DOHH2 (cell line): ENCODE results near the gene OLFM1.

Experiments
- H3F3A ChIP-seq: fragments of 200-600 bp; sonication (generic), shearing (Covaris generic); 2 replicates; pipeline ENCODE4 v1.6.0; 2016; ENCODE audit warnings: antibody characterized with exemption, mild to moderate bottlenecking; ENCODE audit not compliant: control insufficient read depth, insufficient read depth
- H3K27ac ChIP-seq: fragments of 200-600 bp; sonication (generic); 2 replicates; pipeline ENCODE4 v1.5.1; 2014; ENCODE audit warnings: low read depth, mild to moderate bottlenecking, low read length, moderate library complexity
- H3K27me3 ChIP-seq: fragments of 200-600 bp; sonication (generic); 2 replicates; pipeline ENCODE4 v1.6.1; 2014; ENCODE audit warnings: mild to moderate bottlenecking, low read length, mixed read lengths; ENCODE audit not compliant: control insufficient read depth
- H3K36me3 ChIP-seq: fragments of 200-600 bp; sonication (generic); 2 replicates; pipeline ENCODE4 v1.6.1; 2014; ENCODE audit warnings: mild to moderate bottlenecking, low read length, moderate library complexity, mixed read lengths; ENCODE audit not compliant: control insufficient read depth
- H3K4me1 ChIP-seq: fragments of 200-600 bp; sonication (generic); 2 replicates; pipeline ENCODE4 v1.6.1; 2014; ENCODE audit warnings: mild to moderate bottlenecking, low read length, mixed read lengths; ENCODE audit not compliant: control insufficient read depth
- H3K4me2 ChIP-seq: fragments of 200-600 bp; sonication (generic); 2 replicates; pipeline ENCODE4 v1.6.0; 2014; ENCODE audit warnings: mild to moderate bottlenecking, low read length, moderate library complexity
- H3K4me3 ChIP-seq: fragments of 200-600 bp; sonication (generic); 2 replicates; pipeline ENCODE4 v1.5.1; 2014; ENCODE audit warnings: mild to moderate bottlenecking, low read length, mixed read lengths
- H3K79me2 ChIP-seq: fragments of 200-600 bp; sonication (generic); 2 replicates; pipeline ENCODE4 v1.6.1; 2014; ENCODE audit warnings: mild to moderate bottlenecking, low read length, mixed read lengths; ENCODE audit not compliant: control insufficient read depth
- H3K9me2 ChIP-seq: fragments of 200-600 bp; sonication (generic); replicated peaks from 2 replicates; pipeline ENCODE4 v1.6.1; 2014; ENCODE audit warnings: mild to moderate bottlenecking, low read length, mixed read lengths; ENCODE audit not compliant: control insufficient read depth
- H3K9me3 ChIP-seq: fragments of 200-600 bp; sonication (generic); 2 replicates; pipeline ENCODE4 v1.6.1; 2014; ENCODE audit warnings: antibody characterized with exemption, low read length, mixed read lengths; ENCODE audit not compliant: control insufficient read depth, insufficient read depth
- H4K20me1 ChIP-seq: fragments of 200-600 bp; sonication (generic); 2 replicates; pipeline ENCODE4 v1.6.0; 2014; ENCODE audit warnings: low read depth, mild to moderate bottlenecking, antibody characterized with exemption, low read length, moderate library complexity; ENCODE audit not compliant: control insufficient read depth, insufficient read depth
- CTCF ChIP-seq: fragments of 200-600 bp; sonication (generic); IDR thresholded peaks from one replicate; pipeline ENCODE4 v1.5.1; 2014; ENCODE audit warnings: antibody characterized with exemption, mild to moderate bottlenecking, low read depth, low read length; ENCODE audit not compliant: poor library complexity, severe bottlenecking
- EZH2phosphoT487 ChIP-seq: fragments of 200-600 bp; sonication (generic); IDR thresholded peaks from 2 replicates; pipeline ENCODE4 v1.6.1; 2017; ENCODE audit warnings: borderline replicate concordance, mild to moderate bottlenecking, antibody characterized with exemption, low read length, moderate library complexity, mixed read lengths

OLFM1 gene

DNA sequence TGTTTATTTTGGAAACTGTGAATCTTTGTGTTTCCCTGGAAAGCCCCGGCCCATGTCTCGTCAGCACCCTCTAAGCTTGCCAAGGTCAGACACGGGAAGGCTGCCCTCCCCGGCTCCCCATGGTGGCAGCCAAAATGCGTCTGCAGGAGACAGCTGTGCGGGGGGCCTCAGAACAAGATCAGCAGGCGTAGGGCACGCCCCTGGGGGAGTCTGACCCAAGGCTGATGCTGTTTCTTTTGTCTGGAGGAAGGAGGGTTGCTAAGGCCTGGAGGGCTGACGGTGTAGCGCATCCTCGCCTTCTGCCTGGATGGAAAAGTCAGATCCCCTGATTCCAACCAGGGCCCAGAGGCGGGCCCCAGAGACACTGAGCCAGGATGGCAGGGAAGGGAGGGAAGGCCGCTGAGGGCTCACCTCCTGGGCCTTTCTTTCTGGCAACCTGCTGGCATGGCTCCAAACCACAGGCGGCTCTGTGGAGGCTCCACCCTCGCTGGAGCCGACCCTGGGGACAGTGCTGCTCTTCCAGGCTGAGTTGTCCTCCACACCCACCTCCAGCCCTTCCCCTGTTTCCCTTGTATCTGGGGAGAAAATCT, 57.2 kb downstream of the OLFM1 start:
- Histone ChIP-seq H3K9me2 (no peaks in the 10 kb centered on the region), H4K20me1 (no peaks in the 10 kb centered on the region), H3K4me1 (no peaks in the 10 kb centered on the region), H3K4me2 (no peak overlapping the region), H3F3A (no peaks in the 10 kb centered on the region), H3K27ac (no peak overlapping the region), H3K4me3 (no peak overlapping the region), H3K9me3 (no peaks in the 10 kb centered on the region), H3K79me2 (no peaks in the 10 kb centered on the region), H3K36me3 (no peaks in the 10 kb centered on the region), H3K27me3 (no peaks in the 10 kb centered on the region)
- TF ChIP-seq EZH2phosphoT487 (no peak), CTCF (no peak)

DNA sequence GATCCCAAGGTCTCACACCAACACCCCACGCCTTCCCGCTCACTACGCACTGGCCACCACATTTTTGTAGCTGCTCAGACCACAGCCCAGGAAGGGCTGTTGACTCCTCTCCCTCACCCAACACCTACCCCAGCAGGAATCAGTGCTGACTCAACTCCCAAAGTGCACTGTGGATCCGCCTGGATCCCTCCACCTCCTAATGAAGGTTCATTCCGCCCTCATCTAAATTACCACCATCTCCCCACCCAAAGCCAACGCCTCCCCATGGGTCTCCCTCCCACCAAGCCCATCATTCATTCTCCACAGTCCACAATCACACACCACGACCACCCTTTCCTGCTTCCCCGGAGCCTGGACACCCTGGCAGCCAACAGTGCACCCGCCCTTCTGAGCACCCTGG, 57.8 kb downstream of the OLFM1 start:
- no peaks in the 10 kb centered on the region for H4K20me1 ChIP-seq
- H3K27me3 ChIP-seq = no peaks in the 10 kb centered on the region
- H3K4me2 ChIP-seq = no peak overlapping the region
- no peaks in the 10 kb centered on the region for H3K36me3 ChIP-seq
- H3K27ac ChIP-seq = no peak overlapping the region
- no peaks in the 10 kb centered on the region for H3F3A ChIP-seq
- TF ChIP-seq EZH2phosphoT487 = no peak
- no peak for TF ChIP-seq CTCF
- H3K4me3 ChIP-seq = no peak overlapping the region
- no peaks in the 10 kb centered on the region for H3K9me3 ChIP-seq
- no peaks in the 10 kb centered on the region for H3K79me2 ChIP-seq
- no peaks in the 10 kb centered on the region for H3K9me2 ChIP-seq
- H3K4me1 ChIP-seq = no peaks in the 10 kb centered on the region

- Histone ChIP-seq H3K9me2 (no peaks in the 10 kb centered on the region), H3K4me2 (no peak overlapping the region), H3K79me2 (no peaks in the 10 kb centered on the region), H3F3A (no peaks in the 10 kb centered on the region), H3K27me3 (no peaks in the 10 kb centered on the region), H4K20me1 (no peaks in the 10 kb centered on the region), H3K9me3 (no peaks in the 10 kb centered on the region), H3K4me1 (no peaks in the 10 kb centered on the region), H3K36me3 (no peaks in the 10 kb centered on the region), H3K4me3 (no peak overlapping the region), H3K27ac (no peak overlapping the region)
- TF ChIP-seq EZH2phosphoT487 = no peak
Observed at GRCh38 chr9:135146241-135146640, 58.8 kb downstream of the OLFM1 start.

- H3F3A ChIP-seq = no peaks in the 10 kb centered on the region
- no peaks in the 10 kb centered on the region for H3K4me1 ChIP-seq
- H3K9me3 ChIP-seq = no peaks in the 10 kb centered on the region
- H3K27ac ChIP-seq = no peak overlapping the region
- TF ChIP-seq EZH2phosphoT487 (no peak), CTCF (no peak)
- no peak overlapping the region for H3K4me3 ChIP-seq
- H3K9me2 ChIP-seq = no peaks in the 10 kb centered on the region
- H3K36me3 ChIP-seq = no peaks in the 10 kb centered on the region
- H4K20me1 ChIP-seq = no peaks in the 10 kb centered on the region
- no peak overlapping the region for H3K4me2 ChIP-seq
- H3K27me3 ChIP-seq = no peaks in the 10 kb centered on the region
- H3K79me2 ChIP-seq = no peaks in the 10 kb centered on the region
Observed at GRCh38 chr9:135146766-135147473, 59.5 kb downstream of the OLFM1 start.
